Psoas muscle (tissue), 8 donors: ENCODE data around the gene FREM1. TPM values are rescaled to one million over a fixed set of nuclear protein-coding genes. Genes with fewer than 3 reads are reported as not detected.

ENCODE experiments used
- ATAC-seq, 4 donors: fragments of 200-7000 bp; cut with Tn5 transposase; one replicate each; pipeline ENCODE4 v1.9.1; 2020; ENCODE audit warnings: moderate library complexity in 3 of 4, mild to moderate bottlenecking in 2 of 4
- DNase-seq, 2 donors: peaks; one replicate each; pipeline ENCODE4 v3.0.0-alpha.2; 2020
- H3K27ac ChIP-seq: fragments of 200-600 bp; one replicate; pipeline ENCODE4 v1.8.0; 2022
- H3K27me3 ChIP-seq, 3 donors: fragments of 200-600 bp in 1 of 3; one replicate each; pipeline versions ENCODE4 v1.6.1 to v1.8.0; 2013 to 2022; ENCODE audit warnings: low read length in 2 of 3, mild to moderate bottlenecking in 2 of 3, moderate library complexity in 1 of 3; ENCODE audit not compliant: insufficient read depth in 3 of 3
- H3K36me3 ChIP-seq, 2 donors: fragments of 200-600 bp in 1 of 2; one replicate each; pipeline versions ENCODE4 v1.6.1 to v1.8.0; 2013 to 2022; ENCODE audit warnings: low read depth in 1 of 2, mild to moderate bottlenecking in 1 of 2, moderate library complexity in 1 of 2; ENCODE audit not compliant: insufficient read depth in 1 of 2
- H3K4me1 ChIP-seq: fragments of 200-600 bp; one replicate; pipeline ENCODE4 v1.8.0; 2022
- H3K4me3 ChIP-seq: fragments of 200-600 bp; one replicate; pipeline ENCODE4 v1.8.0; 2022; ENCODE audit warnings: mild to moderate bottlenecking
- H3K9me3 ChIP-seq: fragments of 200-600 bp; one replicate; pipeline ENCODE4 v1.8.0; 2022
- CTCF ChIP-seq: fragments of 200-600 bp; IDR thresholded peaks from one replicate; pipeline ENCODE4 v1.8.0; 2022; ENCODE audit warnings: antibody characterized with exemption
- WGBS, 3 donors: extraction: QIAGEN DNeasy Blood & Tissue Kit; methylation state at CpG; one replicate each; pipeline versions ENCODE4 v1.1.6 to v1.1.7; 2013; 5-methylcytosine and 5-hydroxymethylcytosine counted together
- intact Hi-C, 2 donors: fragments of 100-400 bp; cut with DNase I; formaldehyde crosslinking; loops; one replicate each; pipeline versions ENCODE4 v1.11.0 to v1.14.2; 2022
- polyA plus RNA-seq, 3 donors: library from polyadenylated mRNA; stranded (reverse); fragments of 200-250 nt; gene quantifications; one replicate each; pipeline ENCODE4 v1.2.3, GENCODE V29; 2013
- total RNA-seq, 4 donors: library from RNA; stranded (reverse); fragmentation: NEBNext Ultra II Directional in 2 of 4; extraction: Animal tissue kit (Norgen Biotek cat#: 25700) in 2 of 4; gene quantifications; one replicate each; pipeline versions ENCODE4 v1.2.1 to v1.2.4, GENCODE V29; 2021 to 2023
- donor health status: healthy with polysubstance abuse.
- donor health status: DM: no; HTN: no; CAD: no; lungs with moderate emphysema.
- donor health status: Bipolar disorder and iron deficiency.
- donor health status: healthy.
- donor health status: DM: yes; HTN: yes; CAD: no.
- donor health status: DM: no; HTN: no; CAD: no.
- donor health status: DM: no; HTN: no; CAD: no.
- donor health status: DM: yes; HTN: yes; CAD: no.

FREM1 gene
- total and polyA plus RNA-seq, 7 donors = 0.20 to 3.7 (median 0.79) TPM

GRCh38 chr9:14770592-14770991, 139.6 kb downstream of the FREM1 start:
- Histone ChIP-seq H3K27ac (no peak overlapping the region), H3K9me3 (no peaks in the 10 kb centered on the region), H3K27me3 (no peaks in the 10 kb centered on the region), H3K4me1 (peaks cover 24% of the 10 kb centered on the region), H3K36me3 (no peaks in the 10 kb centered on the region), H3K4me3 (no peak overlapping the region)
- no peak for TF ChIP-seq CTCF
- no peak for DNase-seq
- intact Hi-C loops = loop anchor here in 1 of 2 donors (10.0 kb wide), 1 partner anchor 306 kb away; no protein-coding TSS in a partner anchor
- 75 to 79% (median 77%) methylated on average over 7 of the region's 7 CpGs for WGBS, 3 donors
- ATAC-seq = no peak

- no peak for DNase-seq
- H3K9me3 ChIP-seq = no peaks in the 10 kb centered on the region
- H3K4me1 ChIP-seq = peaks cover 11% of the 10 kb centered on the region
- peak; percentile 44 for TF ChIP-seq CTCF
- peak; percentile 59 to 77 (median 59) for ATAC-seq
- intact Hi-C loops = loop anchor here (2.0 to 10.0 kb wide), 5 partner anchors 76 to 334 kb away; partner anchors contain the start of gene ZDHHC21 (in 1 of the 2)
- no peak overlapping the region for H3K4me3 ChIP-seq
- no peak overlapping the region for H3K27ac ChIP-seq
- H3K36me3 ChIP-seq = no peaks in the 10 kb centered on the region
- 29 to 38% (median 32%) methylated on average over 3 of the region's 3 CpGs for WGBS, 3 donors
- H3K27me3 ChIP-seq = no peaks in the 10 kb centered on the region
Measured at GRCh38 chr9:14769230-14769571, 141.0 kb downstream of the FREM1 start.

GRCh38 chr9:14768405-14769229, 141.6 kb downstream of the FREM1 start:
- intact Hi-C loops = loop anchor here (2.0 to 10.0 kb wide), 5 partner anchors 76 to 334 kb away; partner anchors contain the start of gene ZDHHC21 (in 1 of the 2)
- DNase-seq (no peak), ATAC-seq (peak; percentile 60 to 81 (median 68))
- 20 to 27% (median 22%) methylated on average over 8 of the region's 8 CpGs for WGBS, 3 donors
- TF ChIP-seq CTCF = peak; percentile 83
- no peak overlapping the region for H3K27ac ChIP-seq
- no peaks in the 10 kb centered on the region for H3K9me3 ChIP-seq
- no peaks in the 10 kb centered on the region for H3K27me3 ChIP-seq
- H3K4me1 ChIP-seq = peaks cover 5% of the 10 kb centered on the region
- no peaks in the 10 kb centered on the region for H3K36me3 ChIP-seq
- peak overlapping the region; percentile 42 for H3K4me3 ChIP-seq

- H3K9me3 ChIP-seq = no peaks in the 10 kb centered on the region
- intact Hi-C loops = loop anchor here (5.0 to 10.0 kb wide), 3 partner anchors 149 to 331 kb away; no protein-coding TSS in a partner anchor
- no peaks in the 10 kb centered on the region for H3K36me3 ChIP-seq
- H3K27me3 ChIP-seq = no peaks in the 10 kb centered on the region
- peaks cover 4% of the 10 kb centered on the region for H3K4me1 ChIP-seq
- no peak for TF ChIP-seq CTCF
- ATAC-seq (no peak), DNase-seq (no peak)
- no peak overlapping the region for H3K4me3 ChIP-seq
- H3K27ac ChIP-seq = no peak overlapping the region
- WGBS, 3 donors = 71 to 83% (median 78%) methylated on average over 6 of the region's 6 CpGs
Measured at GRCh38 chr9:14766299-14766698, 143.9 kb downstream of the FREM1 start.
